Activated gamma-delta T cell treated with anti-CD3 and anti-CD28 coated beads, Interleukin-2, amount 50 U/mL, for 16 hours (primary cell): Measurements from ENCODE around the gene NCS1.

Experiments used
- DNase-seq: peaks from one replicate; pipeline ENCODE4 v3.0.0-alpha.2; 2020; ENCODE audit warnings: low read depth

Gene NCS1

DNA sequence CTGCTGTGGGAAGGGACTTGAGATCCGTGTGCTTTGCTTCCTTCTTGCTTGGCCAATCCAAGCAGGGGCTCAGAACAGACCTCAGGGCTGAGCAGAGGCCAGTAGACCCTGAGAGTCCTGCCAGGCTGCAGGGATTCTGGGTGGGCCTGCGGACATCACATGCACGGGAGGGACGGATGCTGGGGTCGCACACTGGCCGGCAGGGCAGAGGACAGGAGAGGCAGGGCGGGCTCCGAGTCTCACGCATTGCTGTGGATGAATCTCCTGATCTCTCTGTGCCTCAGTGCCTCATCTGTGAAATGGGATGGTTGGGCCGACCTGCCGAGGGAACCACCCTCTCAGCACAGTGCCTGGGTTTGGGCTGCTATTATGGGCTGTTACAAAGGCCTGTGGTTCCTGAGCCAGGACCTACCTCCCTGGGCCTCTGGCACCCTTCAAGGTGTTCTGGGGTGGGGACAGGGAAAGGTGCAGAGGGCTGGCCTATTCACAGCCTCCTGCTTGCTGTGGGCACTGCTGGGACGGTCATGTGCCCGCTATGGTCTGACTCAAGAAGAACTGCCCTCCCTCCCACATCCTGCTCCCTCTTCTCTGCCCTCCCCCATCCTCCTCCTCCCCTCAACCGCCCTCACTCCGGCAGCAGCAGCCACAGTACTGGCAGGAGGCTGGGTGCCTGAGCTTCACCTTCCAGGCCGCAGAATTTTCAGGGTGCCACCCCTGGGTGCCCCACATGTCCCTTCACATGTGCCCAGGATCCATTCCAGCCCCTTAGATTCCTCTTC, 43.3 kb downstream of the NCS1 start:
- DNase-seq, result no peak

DNA sequence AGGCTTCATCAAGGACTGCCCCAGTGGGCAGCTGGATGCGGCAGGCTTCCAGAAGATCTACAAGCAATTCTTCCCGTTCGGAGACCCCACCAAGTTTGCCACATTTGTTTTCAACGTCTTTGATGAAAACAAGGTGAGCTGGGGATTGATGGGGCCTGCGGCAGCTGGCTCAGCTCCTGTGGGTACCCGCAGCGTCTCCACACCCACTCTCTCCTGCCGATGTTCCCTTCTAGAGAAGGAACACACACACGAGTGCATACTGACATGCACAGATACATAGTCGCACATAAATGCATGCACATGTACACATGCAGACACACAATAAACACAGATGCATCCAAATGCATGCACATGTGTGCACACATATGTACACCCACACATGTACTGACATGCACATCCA, 45.6 kb downstream of the NCS1 start:
- DNase-seq, result no peak

DNA sequence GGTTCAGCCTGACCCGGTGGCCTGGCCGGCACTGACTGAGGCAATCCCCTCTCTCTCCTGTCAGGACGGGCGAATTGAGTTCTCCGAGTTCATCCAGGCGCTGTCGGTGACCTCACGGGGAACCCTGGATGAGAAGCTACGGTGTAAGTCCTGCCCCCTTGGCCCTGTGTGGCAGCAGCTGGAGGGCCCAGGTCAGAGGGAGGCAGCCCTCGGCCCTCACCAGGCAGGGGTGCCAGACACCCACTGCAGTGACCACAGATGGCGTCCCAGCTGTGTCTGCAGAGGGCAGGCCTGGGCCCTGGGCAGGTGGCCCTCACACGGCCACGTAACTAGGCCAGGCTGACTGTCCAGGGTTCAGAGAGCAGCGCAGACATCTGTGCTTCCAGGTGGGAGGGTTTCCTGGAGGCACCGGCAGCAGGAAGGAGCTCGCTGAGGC, 47.5 kb downstream of the NCS1 start:
- DNase-seq, result no peak

DNA sequence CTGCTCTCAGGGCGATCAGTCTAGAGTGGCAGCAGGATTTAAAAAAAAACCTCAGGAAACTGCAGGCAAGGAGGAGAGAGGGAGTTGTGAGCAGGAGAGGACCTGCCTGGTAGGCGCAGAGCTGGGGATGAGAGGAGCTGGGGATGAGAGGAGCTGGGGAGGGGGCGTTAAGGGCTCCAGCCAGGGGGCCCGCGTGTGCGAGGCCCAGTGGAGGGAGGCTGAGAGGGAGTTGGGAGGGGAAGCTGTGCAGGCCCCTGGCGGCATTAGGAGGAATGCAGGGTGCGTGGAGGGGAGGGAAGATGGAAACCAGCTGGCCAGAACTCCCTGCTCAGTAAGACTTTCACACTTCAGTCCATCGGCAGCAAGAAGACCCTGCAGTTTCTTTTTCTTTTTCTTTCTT, 48.1 kb downstream of the NCS1 start:
- no peak for DNase-seq

DNA sequence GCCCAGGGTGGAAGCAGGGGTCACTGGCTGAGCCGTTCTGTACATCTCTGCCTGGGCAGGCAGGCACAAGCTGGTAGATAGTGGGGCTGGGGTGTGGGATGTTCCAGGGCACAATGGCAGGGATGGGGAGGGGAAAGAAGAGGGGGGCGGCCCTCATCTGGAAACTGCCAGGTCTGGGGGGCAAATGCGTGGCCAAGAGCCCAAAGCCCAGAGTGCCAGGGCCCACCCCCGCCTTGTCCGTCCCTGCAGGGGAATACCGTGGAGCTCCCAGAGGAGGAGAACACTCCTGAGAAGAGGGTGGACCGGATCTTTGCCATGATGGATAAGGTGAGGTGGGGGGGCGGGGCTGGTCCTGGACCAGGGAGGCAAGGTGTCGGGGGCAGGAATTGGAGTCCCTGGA, 50.6 kb downstream of the NCS1 start:
- DNase-seq, result no peak

DNA sequence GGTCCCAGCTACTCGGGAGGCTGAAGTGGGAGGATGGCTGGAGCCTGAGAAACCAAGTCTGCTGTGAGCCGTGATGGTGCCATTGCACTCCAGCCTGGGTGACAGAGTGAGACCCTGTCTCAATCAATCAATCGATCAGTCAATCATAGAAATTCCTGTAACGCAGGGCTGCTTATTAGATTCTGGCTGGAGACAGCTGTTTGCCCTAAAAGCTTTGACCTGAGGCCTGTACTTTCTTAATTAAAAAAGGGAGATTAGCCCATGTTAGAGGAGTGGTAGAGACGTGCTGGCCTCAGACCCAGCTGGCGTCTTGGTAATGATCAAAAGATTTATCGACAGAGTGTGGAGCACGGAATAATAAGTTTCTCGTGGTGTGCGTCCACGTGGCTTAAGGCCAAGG, 52.9 kb downstream of the NCS1 start:
- no peak for DNase-seq

DNA sequence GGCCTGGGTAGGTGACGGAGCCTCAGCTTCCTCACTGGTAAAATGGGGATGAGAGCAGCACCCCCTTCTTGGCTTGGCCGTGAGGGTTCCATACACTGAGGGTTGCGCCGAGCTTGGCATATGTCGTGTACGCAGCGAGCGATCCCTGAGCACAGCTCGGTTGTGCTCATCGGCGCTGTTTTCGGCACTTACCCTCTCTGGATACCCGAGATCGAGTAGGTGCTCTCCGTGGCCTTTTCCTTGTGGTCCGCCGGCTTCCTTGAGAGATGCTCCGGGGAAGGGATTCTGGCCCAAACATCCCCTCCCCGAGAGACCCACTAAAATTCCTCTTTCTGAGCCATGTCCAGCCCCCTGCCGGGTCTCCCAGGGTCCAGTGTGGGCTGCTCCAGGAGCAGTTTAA, 53.4 kb downstream of the NCS1 start:
- DNase-seq, result no peak

DNA sequence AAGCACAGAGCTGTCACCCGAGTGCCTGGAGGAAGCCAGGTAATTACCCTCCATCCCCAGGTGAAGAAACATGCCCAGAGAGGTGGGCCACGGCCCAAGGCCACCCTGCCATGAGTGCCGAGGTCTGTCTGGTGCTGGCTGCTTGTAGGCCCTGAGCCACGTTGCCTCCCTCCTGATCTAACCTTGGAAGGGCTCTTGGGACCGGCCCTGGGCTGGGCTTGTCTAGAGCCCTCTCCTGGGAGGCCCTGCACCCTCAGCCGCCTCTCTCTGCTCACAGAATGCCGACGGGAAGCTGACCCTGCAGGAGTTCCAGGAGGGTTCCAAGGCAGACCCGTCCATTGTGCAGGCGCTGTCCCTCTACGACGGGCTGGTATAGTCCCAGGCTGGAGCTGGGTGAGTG, 53.9 kb downstream of the NCS1 start:
- no peak for DNase-seq

DNA sequence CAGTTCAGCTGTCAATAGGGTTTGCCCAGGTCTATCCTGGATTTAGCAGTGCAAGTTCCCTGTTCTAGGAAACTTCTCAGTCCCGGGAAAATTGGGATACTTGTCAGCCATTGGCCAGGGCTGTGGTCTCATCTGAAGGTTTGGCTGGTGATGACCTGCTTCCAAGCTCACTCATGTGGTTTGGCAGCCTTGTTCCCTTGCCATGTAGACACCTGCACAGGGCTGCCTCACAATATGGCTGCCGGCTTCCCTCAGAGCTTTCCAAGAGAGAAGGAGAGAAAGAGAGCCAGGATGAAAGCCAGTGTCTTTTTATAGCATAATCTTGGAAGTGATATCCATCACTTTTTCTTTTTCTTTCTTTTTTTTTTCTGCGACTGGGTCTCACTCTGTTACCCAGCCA, 55.6 kb downstream of the NCS1 start:
- DNase-seq, result no peak

DNA sequence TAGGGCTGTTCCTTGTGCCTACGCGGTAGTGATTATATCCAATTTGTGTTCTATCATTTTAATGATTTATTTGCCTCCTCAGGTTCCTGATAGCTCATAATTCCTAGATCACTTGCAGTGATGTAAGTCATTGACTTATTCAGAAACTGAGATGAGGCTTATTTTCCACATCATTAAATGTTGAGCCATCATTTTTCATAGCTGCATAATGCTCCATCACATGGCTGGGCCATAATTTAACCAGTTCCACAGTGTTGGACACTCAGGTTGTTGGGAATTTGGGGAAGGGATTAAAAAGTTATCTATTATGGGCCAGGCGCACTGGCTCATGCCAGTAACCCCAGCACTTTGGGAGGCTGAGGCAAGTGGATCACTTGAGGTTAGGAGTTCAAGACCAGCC, 57.6 kb downstream of the NCS1 start:
- DNase-seq, result no peak

DNA sequence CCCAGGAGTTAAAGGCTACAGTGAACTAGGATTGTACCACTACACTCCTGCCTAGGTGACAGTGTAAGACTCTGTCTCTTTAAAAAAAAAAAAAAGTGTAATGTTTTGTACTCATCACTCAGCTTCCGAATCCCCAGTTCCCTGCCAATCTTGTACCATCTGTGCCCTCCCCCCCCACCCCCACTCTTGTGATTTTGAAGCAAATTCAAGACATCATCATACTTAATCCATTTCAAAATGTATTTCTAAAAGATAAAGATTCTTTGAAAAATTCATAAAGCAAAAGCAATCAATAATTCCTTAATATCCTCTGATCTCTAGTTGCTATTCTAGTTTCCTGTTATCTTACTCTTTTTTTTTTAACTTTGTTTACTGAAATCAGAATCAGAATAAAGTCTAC, 58.4 kb downstream of the NCS1 start:
- no peak for DNase-seq

DNA sequence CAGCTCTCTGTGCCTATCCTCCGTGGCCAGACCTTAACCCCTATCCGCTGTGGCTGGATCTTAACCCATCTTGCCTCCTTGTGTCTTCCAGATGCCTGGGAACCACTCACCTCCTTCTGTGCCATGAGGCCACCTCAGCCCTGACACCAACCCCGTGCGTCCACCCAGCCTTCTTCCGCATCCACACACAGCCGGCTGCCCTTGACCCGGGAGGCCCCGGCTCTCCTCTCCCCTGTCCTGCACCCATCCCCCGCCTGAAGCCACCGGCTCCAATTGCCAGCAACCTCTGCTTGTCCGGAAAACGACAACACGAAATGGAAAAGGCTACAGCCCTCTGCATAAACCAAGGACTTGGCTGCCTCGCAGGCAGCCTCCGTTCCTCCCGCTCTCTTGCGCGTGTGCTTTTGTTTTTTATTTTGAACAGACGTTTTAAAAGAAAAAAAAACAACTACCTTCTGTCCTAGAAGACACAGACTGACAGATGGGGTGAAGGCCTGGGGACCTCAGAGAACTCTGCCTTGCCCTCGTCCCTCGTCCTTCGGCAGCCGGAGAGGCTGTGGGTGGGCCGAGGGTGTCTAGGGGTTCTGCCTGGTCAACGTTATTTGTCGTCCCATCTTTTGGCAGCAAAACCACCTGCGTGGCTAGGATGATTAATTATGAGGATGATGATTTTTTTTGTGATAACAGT, 60.8 kb downstream of the NCS1 start:
- no peak for DNase-seq

DNA sequence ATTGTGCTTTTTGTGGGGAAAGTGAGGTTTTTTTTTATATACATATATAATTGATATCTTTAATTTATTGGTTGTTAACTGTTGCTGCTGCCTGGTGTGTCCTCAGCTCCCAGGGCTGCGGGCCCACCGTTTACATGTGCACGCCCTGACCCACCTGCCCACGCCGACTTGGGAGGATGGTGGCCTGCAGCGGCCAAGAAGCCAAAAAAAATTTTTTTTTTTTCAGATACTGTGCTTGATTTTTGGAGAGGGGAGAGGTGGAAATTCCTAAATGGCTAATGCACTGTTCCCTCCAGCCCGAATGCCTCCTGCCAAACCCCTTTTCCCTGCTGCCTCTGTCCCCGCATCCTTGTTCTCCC, 61.4 kb downstream of the NCS1 start:
- DNase-seq, result no peak

DNA sequence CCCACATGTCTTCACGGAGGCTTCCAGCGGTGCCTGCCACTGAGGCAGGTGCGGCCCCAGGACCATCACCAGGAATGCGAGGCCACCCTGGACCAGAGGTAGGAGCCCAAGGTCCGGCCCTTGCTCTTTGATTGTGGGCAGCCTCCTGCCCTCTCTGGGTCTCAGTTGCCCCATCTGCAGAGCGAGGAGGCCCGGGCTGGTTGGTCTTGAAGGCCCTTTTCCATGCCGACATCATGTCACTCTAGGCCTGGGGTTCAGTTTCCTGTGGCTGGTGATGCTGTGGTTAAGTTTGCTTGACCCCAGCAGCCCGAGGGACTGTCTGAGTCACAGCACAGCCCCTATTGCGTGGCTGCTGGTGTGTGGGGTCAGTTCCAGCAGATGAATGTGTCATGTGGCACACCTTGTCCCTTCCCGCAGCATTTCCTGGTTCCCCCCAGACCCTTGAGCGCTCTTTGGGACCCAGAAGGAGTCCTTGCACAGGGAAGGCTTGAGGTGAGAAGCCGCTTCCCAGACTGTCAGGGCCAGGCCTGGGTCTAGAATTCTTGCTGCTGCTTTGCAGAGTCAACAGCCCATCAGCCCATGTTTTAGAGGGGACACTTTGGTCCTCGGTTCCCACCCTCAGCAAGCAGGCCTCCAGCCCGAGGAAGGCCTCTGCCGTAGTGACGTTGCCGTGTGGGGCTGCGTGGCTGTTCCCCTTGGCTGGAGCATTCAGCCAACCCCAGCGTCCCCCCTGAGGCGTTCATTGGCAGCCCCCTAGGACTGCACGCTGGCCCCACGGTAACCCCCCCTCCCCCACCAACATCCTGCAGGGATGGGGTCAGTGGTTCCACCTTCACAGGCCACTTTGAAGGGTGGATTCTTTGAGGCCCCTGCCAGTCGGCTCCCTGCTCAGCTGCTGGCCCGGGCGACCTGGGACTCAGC, 62.4 kb downstream of the NCS1 start:
- DNase-seq, result no peak

DNA sequence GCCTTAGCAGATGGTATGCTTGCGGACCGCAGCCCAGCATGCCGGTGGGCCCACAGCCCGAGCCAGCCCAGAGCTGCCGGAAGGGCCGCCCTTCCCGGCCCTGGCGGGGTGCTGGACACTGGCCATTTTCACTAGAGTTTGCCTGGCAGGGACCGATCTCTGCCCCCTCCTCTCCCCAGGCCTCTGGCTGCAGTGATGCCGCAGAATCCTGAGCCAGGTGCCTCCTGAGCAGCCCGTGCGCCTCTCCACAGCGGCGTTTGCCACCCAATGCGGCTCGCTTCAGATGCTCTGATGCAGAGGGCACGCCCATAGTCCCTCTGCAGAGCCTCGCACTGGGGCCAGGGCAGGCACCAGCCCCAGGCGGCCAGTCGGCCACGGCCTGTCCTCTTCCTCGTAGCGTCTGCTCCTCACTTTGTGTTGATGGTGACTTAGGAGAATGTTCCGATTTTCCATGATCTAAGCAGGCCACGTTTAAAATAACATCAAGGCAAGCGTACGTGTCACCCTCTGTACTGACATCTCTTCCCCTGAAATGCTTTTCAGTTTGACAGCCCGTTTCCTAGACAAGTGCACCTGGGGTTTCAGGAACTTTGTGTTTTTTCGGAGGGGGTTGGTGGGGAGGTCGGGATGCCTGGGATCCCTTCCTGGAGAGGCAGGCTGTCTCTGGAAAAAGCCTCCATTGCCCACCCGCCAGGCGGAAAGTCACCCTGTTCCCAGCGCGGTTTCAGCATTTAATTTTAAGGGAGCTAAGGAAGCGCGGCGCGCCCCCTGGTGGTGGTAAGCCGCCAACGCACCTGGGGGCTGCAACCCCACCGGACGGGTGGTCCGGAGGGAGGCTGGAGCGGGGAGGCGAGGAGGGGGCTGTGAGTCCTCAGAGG, 63.6 kb downstream of the NCS1 start:
- DNase-seq, result peak; percentile 60

DNA sequence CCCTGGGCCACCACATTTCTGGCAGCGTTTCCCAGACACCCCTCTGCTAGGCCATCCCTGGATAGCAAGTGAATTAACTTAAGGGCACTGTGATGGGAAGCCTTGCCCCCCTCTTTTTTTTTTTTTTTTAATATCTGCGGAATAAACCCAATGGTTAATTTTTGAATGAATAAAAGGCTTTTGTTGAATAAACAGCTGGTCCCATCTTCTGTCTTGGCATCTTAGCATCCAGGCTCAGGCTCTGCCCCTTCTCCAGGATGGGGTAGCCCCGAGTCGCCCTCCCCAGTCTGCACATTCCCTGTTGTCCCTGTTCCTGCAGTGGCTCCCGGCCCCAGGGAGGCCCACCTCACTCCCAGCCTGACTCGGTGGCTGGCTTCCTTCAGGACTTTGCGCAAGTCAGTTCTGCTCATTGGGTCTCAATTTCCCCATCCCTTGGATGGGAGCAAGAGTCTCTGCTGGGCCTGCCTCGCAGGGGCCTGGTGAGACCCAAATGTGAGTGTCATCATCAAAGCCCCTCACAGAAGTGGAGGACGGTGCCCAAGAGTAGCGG, 64.3 kb downstream of the NCS1 start:
- no peak for DNase-seq

DNA sequence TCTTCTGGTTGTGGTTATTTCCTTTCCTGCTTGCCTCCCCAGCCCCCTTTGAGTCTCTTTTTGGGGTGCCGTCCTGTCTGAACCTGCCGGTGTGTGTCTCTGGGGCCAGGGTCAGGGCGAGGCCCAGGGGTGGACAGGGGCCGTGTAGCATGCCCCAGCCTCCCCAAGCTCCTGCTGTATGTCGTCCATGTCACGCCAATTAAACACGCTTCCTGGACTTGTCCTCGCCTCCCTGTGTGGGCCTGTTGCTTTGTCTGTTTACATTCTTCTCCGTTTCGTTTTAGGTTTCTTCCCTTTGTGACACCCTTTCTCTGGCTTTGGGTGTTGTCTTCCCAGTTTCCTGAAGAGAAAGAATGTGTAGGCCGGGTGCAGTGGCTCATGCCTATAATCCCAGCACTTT, 64.9 kb downstream of the NCS1 start:
- DNase-seq, result no peak

DNA sequence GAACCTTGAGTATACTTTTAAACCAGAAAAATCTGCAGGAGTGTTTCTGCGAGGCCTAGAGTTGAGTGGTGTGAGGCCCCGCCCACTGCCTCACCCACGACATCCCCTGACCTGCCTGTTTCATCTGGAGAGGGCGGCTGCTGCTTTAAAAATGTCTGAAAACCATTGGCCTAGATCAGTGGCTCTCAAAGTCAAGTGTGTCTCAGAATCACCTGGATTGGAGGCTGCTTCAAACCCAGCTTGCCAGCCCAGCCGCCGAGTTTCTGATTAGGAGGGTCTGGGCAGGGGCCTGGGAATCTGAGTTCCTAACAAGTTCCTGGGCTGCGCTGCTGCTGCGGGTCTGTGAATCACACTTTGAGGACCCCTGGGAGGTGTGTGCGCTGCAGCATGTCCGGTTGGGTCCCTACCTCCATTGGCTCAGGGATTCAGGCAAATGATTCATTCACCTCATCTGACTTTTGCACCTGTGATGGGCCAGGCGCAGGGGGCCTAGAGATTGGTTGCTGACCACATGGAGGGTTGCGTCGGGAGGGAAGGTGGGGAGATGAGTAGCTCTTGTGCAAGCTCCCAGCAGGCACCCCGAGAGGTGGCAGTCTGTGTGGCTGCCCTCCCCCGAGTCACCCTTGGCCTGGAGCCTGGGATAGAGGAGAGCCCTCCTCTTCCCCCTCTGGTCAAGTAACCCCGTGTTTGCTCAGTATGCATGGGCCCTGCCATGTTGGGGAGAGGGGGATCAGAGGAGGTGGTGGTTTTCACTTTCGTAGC, 65.7 kb downstream of the NCS1 start:
- DNase-seq, result no peak

DNA sequence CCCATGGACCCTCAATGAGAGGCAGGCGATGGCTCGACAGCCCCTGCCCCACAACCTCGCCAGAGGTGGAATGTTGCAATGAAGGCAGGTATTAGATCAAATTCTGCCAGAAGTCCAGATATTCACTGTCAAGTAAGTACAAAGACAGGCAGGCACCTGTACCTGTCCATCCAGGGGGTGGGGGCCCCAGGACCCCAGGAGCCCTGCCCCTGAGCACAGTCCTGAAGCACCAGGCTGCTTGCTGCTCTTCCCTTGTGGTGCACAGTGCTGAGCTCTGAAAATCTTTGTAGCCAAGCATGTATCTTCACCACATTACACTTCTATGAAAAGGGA, 67.1 kb downstream of the NCS1 start:
- DNase-seq, result no peak

DNA sequence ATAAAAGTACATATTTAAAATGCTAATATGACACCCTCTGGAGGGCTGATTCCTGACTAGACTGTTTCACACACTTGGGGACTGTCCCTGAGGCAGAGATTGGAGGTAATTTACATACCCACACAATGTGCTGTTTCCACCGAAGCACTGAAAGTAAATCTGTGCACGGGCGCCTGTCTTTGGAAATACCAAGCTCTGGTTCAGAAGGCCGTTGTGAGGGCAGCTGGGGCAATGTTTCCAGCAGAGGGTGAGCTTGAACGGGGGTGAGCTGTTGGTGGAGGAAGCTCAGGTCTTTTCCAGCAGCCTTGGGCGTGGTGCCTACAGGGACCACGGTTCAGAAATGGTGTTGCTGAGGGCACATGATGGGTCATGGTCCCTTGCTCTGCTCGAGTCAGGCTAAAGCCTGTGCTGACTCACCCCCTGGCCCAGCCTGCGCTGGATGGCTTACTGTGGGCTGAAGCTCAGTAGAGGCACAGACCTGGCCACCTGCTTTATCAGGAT, 67.6 kb downstream of the NCS1 start:
- no peak for DNase-seq
